ENCODE data around the gene ABCC4.

ABCC4 gene

DNA sequence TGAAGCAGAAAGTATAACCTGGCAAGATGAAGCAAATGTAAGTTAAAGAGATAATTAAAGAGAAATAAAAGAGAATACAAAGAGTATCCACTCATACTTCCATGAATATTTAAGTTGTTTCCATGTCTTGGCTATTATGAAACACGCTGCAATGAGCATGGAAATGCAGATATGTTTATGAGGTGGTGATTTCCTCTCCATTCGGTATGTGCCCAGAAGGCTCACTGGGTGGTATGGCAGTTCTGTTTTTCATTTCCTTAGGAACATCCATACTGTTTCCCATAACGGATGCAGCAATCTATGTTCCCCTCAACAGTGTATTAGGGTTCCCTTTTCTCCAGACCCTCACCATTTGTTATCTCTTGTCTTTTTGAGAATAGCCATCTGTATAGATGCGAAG lies 316.3 kb downstream of the ABCC4 start:
- no peak for DNase-seq

DNA sequence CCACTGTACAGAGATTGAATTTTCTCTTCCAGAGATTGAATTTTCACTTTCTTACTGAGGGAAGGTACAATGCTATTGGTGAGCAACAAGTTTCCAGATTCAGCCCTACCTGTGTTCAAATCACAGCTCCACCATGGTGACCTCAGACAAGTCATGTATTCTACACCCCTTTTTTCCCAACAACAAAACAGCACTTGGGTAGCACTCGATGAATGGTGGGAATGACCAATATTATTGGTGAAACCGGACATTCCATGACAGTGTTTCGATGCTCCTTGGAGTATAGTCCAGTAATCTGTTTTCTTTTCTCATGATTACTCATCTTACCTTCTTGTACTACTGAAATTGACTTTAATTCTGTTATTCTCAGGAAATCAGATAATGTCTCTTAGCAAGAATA lies 322.7 kb downstream of the ABCC4 start:
- DNase-seq, result no peak

DNA sequence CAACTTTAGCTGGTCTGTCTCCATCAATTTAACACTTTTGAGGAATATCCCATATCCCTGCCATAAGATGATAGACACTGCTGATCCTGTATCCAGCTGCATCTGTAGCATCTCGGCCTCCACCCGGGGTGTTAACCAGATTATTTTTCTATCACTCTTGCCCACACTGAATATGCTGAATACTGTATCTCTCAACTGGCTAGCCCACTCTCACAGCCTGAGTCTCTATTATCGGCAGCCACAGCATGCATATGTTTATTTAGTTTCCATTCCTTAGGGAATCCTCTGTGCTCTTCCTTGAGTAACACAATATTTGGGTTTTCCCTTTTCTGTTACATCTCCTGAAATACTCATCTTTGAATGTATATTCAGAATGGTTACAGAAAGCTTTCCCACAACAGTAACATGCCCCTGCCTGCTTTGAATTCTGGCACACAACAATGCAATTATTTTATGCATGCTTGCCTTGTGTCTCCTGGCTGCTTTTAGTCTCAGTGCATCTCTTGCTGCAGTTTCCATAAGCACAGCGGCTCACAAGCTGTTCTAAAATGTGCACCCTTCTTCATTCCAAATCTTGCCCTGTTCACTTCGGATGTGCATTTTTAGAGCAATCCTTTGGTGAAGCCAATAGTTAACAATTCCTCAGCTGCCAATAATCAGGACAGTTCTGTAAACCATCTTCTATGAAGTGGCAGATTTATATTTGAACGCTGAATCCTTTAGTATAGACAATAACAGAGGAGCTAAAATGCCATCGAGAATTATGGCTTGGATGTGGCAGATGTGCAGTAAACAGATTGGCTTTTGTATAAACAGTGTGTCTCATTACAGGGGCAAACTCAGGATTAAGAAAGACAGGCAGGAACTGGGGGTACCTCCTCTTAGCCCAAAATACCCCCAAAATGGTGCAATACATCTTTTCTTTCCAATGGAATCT lies 327.0 kb downstream of the ABCC4 start:
- no peak for DNase-seq

DNA sequence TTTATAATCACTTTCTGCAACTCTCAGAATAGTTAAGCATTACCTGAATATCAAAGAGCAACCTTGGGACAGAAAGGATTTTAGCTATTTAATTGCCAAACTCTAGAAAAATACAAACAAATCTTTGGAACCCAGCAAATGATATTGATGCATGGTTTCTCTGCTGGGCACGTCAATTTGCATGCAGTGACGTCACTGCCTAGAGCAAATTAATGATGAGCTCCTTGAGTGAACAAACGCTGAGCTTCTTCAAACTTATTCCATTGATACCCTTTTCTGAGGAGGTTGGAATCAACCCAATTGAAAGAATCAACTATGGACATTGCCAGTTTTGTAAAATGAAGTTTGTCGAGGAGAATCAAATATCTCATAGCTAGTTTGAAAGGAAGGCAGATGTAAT lies 329.0 kb downstream of the ABCC4 start:
- DNase-seq, result no peak

All from NCI-H1417 (cell line).